HG03442 (cell line): ENCODE results near the gene ALK.

Source experiments
- ATAC-seq: cut with Tn5 transposase; IDR thresholded peaks from one replicate; pipeline ENCODE4 v1.9.1; 2021; ENCODE audit warnings: mild to moderate bottlenecking, moderate library complexity; ENCODE audit not compliant: unreplicated experiment

ALK gene

DNA sequence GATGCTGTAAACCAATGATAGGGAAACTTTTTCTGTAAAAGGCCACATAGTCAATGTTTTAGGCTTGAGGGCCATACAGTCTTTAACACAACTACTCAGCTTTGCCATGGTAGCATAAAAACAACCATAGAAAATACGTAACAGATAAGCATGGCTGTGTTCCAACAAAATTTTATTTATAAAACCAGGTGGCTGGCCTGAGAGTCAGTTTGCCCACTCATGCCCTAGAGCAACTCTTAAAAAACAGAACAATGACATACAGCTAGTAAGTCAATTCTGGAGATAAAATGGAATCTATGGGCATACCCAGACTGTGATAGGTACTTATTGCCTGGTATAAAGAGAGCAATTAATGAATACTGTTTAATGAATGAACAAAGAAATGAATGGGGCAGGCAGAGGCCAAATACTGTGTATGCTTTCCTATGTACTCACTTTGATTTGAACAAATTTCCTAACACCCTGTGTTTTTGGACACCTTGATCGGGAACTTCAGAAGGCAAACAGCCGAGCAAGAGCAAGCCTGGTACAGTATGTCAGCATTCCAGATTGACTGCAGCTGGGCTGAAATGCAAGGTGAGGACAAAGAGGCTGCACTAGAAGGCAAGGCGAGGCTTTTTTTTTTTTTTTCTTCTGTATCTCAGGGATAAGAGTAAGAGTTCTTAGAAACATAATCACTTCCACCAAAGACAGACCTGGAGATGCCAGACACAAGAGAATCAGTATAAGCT is 490.8 kb downstream of the ALK start:
- no peak for ATAC-seq

DNA sequence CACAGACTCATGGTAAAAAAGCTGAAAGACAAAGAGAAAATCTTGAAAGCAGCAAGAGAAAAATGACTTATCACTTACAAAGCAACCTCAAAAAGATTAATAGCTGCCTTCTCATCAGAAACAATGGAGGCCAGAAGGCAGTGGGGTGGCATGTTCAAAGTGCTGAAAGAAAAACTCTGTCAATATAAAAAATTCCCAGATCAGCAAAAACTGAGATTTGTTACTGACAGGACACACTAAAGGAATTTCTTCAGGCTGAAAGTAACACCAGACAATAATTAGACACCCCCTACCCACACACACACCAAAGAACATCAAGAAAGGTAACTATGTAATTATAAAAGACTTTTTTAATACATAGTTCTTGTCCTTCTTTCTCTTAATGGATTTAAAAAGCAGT is 495.0 kb downstream of the ALK start:
- no peak for ATAC-seq

DNA sequence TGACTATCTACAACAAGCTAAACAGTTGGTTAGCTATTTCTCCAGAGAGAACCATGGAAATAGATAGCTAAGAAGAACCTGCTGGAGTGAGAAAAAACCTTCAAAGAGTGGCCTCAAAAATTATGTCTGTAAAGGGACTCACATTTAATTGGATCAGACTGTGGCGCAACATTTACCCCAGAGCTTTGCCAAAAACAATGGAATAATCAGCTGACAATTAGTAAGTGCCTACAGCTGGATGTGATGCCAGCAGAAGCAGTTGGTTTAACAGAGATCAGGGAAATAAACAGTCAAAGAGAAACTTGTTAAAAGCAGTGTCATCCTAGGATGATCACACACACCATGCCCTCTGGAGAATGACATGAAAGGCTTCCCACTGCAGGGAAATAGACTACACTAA is 495.5 kb downstream of the ALK start:
- ATAC-seq: no peak

DNA sequence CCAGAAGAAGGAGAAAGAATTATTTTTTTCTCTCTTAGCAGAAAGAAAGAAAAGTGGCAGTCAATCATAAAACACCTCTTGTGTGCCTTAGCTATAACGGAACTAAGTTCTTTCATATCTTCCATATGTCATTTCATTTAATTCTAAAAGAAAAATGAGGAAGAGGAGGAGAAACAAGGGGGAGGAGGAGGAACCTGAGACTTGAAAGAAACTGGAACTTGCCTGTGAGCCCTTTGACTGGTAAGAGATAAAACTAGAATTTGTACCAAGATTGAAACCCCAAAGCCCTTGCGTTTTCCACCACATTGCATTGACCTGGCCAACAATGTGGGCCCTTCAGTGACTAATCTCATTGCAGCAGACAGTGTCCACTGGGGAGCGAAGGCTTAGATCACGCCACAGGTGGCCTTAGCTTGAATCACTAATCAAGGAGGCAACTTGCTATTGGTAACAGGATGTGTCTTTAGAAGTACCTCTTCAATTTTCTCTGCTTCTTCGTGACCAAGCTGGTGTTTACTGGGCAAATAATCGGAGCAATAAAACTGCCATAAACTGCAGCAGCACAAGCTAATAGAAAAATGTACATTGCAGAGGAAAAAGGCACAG is 498.2 kb downstream of the ALK start:
- ATAC-seq: no peak

DNA sequence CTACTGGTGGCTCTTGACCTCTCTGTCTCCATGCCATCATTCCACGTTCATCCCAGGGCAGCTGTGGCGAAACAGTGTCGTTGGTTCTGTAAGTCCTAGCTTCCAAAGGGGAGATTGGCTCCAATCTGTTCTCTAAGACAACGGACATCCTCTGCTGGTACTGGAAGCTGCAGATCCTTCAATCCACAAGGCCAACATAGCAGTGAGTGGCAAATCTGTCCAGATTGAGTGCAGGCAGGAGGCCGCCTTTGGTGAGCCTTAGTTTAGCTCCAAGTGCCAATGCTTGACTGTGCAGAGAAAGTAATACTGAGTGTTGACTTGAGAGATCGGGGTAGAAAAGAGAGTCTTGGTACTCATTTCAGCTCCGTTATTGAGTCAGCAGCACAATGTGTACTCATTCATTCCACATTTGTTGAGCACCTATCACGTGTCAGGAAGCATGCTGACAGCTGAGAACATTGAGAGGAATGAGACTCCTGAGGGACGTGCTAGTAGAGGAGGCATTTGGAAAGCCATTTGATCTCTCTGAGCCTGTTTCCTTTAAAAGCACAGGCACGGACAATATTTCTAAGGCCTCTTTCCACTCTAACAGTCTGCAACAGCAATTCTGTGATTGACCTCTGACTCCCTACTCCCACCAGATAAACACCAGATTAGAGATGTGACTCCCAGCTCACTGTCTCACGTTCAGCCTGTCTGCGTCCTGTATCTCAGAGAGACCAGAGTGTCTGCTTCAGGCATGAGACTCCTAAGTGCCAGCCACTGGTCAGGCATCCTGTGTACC is 500.2 kb downstream of the ALK start:
- no peak for ATAC-seq

DNA sequence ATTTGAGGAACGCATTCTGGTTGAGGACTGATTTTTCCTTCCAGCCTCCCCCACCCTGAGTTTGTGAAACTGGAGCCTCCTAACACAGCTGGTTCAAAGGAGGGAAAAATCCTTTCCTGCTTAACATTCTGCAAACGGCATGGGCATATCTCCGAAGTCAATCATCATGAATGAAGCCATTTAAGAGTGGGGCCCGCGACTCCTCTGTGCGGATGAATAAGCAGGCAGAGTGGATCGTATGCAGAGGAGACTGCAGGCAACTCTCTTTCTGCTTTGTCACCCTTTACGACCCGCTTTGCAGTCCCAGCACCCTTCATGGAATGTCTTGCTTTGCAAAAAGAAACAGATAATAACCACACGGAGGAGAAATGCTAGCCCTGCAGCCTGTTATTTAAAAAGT is 500.9 kb downstream of the ALK start:
- no peak for ATAC-seq

DNA sequence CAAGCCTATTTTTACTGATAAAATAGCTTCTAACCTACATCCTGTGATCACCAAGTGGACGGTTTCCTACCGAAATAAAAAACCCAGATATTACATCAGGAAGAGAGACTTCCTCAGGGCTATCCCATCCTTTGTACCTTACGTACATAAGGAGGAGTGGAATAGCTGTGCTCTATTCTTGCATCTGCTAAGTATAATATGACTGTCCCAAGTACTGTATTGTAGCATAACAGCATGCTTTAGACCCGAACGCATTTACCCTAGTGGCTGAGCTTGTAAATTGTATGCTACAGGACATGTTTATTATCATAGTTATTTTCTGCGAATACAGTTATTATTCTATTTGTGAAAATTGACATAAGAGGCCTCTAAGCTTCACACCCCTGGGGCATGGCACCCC is 503.8 kb downstream of the ALK start:
- no peak for ATAC-seq

DNA sequence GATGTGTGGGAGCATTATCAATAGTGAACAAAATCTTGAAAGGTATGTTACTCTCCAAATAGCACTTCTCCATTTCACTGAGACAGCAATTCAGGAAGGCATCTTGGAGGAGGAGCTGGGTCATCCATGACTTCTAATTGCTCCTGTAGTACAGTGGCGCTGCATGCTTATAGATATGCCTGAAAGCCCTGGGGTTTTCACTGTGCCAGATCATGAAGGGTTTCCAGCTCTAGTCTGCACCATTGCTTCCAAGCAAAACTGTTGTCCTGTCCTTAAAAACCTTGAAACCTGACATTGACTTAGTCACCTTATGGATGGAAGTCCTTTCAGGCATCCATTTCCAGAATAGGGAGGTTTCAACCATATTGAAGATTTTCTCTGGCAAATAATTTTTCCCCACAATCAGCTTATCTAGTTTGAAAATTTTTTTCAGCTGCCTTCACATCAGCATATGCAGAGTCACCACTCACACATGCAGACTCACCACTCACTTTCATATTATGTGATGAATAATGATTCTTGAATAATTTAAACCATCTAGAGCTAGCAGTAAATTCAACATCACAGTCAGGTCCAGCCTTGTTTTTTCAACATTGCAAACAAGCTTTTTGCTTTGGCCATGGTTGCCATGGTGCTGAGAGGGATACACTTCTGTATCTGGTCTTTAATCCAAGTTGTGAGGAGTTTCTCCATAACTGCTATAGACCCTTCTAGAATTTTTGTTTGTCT is 509.0 kb downstream of the ALK start:
- ATAC-seq: no peak

DNA sequence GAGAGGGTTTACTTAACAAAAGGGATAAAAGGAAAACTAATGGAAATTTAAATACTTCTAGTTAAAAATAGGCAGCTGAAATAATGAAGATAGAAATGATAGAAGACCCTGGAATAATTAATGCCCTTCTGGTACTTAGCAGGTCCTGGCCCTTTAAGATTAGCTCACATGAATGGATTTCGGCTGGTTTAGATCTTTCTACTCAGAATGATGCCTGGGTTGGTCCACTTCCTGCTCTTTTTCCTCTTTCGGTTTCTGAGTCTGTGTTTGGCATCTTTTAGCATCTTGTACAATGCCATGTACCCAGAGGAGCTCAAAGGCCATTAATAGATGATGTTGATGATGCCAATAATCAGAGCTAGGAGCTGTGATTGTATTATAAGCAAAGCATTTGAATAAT is 515.7 kb downstream of the ALK start:
- ATAC-seq: no peak

DNA sequence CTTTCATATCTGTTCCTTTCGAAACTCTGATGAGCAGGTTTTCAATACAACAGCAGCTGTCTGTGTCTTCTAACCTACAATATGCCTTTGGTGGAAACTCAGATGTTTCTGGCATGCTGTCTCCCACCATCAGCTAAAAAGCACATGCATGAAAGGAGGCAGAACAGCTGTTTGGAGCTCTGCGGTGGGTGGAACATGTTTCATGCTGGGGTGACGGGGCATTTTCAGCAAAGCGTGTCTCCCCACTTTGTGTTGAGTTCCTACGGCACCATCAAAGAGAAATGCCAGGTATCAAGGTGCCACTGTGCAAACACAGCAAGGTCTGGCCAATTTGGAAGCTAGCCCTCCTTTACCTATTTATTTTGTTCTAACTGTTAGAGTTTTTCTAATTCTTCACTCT is 516.1 kb downstream of the ALK start:
- no peak for ATAC-seq

DNA sequence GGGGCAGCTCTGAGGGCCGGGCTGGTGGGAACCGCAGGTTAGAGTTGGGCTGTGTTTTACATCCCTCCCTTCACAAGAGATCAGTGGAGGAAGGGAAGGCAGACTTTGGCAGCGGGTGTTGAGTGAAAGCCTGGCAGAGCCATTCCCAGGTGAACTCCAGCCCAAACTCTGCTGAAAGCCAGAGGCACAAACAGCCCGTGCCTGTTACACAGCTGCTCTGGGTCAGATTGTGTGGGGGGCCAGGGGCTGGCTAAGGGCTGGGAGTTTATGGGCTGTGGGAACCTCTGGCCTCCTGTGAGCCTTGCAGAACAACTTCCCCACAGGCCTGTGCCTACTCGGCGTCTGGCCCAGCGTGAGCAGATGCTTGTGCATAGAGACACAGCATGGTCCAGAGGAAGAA is 519.4 kb downstream of the ALK start:
- no peak for ATAC-seq

DNA sequence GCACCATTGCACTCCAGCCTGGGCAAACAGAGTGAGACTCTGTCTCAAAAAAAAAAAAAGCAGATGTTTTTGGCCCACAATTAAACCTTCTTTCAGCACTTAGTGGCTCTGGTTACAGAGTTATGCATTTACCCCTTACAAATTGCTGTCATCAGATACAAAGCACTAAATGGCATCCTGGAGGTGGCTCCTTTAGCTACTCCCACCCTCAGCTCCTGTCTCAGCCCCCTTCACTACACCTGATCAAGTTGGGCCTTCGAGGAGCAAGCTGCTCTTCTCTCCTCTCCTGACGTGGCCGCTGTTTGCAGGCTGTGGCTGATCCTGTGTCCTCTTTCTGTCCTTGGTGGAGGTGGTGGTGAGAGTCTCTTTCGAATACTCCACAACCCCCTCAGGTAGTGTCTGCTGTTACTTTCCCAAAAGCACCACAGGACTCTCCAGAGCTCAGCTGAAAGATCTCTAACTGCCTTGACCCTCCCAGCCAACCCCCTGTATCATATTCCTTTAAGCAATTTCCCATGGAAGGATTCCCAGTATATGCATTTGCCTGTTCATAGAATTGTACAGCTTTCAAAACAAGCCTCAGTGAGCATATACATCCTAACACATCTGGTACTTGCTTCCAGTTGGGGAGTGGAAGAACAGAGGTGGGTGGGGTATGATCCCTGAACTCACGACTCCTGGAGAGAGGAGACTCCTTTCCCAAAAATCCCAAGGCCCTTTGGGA is 520.3 kb downstream of the ALK start:
- no peak for ATAC-seq

DNA sequence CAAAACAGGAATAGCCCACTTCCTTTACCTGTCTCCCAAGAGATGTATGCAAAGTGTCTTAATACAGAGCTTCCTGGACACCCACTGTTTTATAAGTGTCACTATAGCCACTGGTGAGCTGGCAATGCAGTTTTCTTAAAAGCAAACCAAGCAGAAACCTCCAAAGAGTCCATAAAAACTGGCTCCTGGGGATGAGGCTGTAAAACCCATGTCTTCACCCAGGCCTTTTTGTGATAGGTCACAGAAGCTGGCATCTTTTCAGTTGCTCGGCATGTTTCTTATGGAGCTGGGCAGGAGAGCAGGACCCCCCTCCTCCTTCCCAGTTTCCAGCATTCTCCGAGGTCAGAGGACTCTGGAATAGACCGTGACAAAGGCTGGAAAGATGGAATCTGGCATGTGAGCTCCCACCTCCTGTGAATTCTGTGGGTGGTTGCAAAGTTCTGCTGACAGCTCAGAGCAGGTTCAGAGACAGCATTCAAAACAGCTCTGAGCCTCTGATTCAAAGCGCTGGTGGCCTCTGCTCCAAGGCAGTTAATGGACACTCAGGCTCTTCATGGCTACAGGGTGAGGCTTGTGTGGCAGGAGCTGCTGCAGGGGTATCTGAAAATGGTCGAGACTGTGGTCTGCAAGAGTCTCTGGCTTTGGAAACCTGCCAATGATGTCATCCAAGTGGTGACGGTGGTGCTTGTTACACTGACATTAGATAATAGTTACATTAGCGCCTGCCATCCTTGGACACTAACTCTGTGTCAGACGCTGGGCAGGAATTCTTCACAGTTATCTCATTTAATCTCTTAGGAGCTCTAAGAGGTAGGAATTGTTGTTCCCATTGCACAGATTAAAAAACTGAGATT is 522.8 kb downstream of the ALK start:
- no peak for ATAC-seq

DNA sequence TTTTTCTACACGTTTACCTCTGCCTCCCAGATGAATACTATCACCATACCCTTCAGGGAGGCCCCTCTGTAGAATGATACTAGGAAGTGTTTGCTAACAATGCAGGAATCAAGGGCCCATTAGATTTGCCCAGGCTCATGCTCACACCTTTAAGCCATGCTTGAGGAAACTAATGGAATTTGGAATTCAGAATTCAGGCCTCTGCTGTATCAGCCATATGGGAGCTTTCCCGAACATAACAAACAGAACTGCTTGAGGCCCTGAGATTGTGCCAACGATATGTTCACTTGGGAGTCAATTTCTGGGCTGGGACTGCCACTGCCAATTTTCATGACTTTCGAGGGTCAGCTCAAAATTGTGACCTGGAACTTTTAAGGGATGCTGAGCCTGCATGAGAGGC is 523.7 kb downstream of the ALK start:
- no peak for ATAC-seq

DNA sequence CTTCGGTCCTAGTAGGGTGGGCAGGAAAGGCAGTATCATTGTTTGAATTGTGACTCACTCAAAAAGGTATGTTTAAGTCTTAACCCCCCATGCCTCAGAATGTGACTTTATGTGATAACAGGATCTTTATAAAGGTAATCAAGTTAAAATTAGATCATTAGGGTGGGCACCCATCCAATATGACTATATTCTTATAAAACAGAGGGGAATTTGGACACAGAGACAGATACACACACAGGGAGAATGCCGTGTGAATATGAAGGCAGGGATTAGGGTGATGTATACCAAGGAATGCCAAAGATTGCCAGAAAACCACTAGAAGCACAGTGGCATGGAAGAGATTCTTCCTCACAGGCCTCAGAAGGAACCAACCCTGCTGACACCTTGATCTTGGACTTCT is 524.3 kb downstream of the ALK start:
- ATAC-seq: no peak

DNA sequence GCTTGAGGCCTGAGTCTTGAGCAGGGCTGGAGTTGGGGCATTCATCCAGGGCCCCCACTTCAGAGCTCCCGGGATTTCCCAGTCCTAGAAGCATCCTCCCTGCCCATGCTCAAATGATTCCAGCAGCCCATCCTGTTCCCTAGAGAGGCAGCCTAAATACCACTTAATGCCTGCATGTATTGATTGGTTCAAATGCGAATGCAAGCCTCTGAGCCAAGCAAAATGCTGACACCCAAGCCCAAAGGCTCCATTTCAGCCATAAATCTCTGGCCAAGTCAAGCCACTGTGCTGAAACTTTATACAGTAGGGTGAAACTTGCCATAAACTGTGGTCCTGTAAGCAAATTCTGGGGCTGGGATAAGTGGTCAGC is 526.4 kb downstream of the ALK start:
- ATAC-seq: no peak

DNA sequence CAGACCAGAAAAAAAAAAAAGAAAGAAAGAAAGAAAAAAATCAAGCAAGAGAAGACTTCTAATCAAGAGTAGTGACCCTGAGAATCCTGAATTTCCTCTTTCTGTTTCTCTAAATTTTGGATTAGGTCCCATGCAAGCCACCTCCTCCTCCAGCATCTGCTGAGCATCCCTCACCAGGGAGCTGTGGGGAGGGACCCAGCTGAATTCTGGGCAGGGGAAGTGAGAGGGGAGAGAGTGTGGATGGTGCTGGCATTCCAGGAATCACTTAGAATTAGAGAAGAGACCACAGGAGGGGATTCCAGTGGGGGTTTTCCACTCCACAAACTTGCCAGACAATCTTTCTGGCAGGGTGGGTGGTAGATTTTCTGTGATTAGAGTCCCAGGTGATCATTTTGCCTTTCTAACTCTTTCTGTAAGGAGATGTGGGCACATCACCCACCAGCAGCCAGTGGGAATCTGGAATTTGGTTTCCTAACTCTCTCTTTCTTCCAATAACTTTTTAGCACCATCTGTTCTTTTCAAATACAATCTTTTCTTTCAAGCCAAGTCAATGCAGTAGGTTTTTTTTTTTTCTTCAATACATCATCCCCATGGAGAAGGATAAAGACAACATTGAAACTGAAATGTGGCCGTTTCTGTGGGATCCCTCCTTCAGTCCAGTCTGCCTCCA is 526.9 kb downstream of the ALK start:
- no peak for ATAC-seq

DNA sequence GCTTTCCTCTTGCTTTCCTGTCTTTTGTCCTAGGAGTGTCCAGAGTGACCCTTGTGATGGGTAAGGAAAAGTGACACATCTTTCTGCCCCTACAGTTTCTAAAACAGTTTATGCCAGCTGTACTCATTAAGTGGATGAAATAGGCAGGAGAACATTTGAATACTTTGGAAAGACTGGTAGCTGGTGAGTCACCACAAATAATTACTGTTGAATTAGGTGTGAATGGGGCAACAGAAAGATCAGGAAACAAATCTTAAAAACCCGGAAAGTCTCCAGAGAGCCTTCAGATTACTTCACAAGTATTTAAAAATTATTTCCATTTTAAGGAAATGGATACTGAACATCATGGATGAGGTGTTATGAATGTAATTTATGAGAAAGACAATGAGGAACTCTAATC is 527.7 kb downstream of the ALK start:
- no peak for ATAC-seq

DNA sequence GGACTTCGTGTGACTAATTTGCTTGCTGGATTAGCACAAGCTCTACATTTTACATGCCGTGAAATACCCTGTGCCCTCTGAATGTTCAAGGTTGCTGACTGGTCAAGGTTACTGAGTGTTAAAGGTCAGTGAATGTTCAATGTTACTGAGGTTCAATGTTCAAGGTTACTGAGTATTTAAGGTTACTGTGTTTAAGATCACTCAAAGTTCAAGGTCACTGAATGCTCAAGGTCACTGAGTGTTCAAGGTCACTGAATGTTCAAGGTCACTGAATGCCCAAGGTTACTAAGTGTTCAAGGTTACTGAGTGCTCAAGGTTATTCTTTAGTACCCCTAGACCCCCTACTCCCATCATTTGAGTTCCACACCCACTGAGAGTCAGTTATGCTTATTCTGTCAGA is 528.6 kb downstream of the ALK start:
- no peak for ATAC-seq

DNA sequence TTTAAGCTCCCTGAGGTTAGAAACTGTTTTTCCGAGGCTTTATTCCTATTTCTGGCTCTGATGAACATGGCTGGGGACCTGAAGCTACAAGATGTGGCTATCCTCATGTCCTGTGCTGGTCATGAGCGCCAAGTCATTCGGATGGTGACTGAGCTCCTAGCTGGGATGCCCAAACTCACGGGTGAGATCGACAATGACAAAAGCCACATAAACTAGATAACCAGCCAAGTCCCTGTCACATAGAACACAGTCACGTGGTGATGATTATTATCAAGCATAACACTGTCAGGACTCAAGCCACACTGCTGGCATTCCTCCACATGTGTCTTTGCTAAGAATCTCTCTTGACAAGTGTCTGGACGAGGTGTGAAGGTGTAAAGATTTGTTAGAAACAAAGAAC is 531.2 kb downstream of the ALK start:
- no peak for ATAC-seq
